Mucosa of gallbladder (tissue), 1 donor: ENCODE results near the gene BCL6. TPM values are rescaled to one million over a fixed set of nuclear protein-coding genes. Genes with fewer than 3 reads are reported as not detected.
"Not testable (repeated sequence)": the region's sequence is repeated elsewhere in the genome, so short reads cannot be mapped to it uniquely, and the experiment has no call there.

Experiments used
- DNase-seq: peaks from one replicate; pipeline ENCODE4 v3.0.0-alpha.2; 2020; ENCODE audit warnings: low spot score
- total RNA-seq: library from RNA; stranded (reverse); gene quantifications from one replicate; pipeline ENCODE4 v1.2.1, GENCODE V29; 2021
- donor health status: DM: no; HTN: no; CAD: no.

Gene BCL6
- total RNA-seq, 1 donor from 2014 or later = 79.4 TPM

DNA sequence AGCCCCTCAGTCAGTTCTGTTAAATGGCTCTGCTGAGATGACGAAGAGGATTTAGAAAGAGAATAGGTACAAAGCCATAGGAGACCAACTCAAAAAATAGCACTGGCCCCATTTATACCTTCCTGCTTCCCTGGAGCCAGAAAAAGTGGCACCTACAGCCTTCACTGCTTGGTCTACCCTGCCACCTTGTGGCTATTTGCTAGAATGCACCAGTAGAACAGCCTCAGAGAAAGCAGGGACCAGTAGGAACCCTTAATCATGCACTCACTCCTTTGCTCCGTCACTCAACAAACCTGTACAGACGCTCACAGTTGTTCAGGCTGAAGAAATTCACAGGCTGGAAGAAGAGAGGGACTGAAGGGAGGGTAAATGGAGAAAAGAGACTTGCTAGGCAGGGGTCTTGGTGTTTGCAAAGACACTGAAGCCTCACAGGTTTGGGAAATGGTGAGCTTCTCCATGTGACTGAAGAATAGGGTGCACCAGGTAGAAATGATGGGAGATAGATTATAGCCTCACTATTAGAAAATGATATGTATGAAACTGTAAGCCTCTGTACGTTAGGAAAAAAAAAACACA lies 30.8 kb downstream of the BCL6 start:
- DNase-seq = peak; percentile 85

DNA sequence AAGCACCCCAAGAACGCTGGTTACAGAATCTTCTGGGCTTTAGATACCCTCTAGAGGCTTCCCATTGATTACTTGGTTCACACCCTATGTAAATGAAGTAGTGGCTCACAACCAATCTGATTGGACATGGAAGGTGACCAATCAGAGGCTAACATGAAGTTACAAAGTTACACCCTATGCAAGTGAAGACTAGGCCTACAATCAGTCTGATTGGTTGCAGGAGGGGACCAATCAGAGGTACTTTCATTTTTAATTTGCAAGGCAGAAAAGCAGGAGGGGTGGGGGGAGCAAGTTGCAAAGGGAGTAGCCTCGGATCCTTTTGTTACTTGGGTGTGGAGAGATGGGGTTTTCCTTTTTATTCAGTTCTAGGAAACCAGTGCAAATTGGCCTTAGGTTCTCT lies 31.8 kb downstream of the BCL6 start:
- DNase-seq = no peak

DNA sequence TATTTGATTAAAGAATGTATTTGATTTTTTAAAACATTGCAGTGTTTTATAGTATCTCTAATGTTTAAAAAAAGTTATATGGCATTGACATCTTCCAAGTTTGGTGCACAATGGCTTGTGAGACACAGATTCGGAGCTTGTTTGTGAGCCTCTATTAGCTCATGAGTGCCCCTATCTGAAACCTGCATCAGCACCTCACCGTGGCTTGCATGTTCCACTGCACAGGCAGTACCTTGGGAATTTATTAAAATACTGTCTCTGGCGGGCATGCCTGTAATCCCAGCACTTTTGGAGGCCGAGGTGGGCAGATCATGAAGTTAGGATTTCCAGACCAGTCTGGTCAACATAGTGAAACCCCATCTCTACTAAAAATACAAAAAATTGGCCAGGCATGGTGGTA lies 36.1 kb downstream of the BCL6 start:
- DNase-seq = no peak

DNA sequence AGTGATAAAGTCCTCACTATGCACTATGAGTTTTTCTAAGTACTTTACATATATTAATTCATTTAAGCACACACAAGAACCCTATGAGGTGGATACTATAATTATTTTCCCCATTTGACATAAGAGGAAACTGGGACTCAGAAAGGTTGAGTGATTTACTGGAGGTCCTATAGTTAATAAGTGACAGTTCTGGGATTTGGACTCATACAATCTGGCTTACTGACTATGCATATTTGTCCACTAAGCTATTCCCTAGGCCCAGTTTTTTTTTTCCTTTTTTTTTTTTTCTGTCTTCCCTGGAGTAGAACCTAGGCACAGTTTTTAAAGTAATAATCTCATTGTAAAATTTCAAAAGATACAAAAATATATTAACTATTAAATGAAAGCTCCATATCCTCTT lies 36.6 kb downstream of the BCL6 start:
- DNase-seq = no peak

DNA sequence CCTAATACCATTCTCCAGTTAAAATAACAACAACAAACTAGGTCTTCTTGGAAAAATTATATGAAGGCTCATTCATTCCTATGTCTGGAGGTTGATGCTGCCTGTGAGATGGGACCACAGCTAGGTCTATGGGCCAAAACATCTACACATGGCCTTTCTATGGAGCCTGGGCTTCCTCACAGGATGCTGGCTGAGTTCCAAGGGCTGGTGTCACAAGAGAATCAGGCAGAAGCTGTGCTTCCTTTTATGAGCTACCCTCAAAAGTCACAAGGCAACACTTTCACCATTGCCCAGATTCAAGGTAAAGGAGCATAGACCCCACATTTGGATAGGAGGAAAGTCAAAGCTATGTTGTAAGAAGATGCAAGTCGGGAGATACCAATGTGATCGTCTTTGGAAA lies 38.3 kb downstream of the BCL6 start:
- DNase-seq = no peak

DNA sequence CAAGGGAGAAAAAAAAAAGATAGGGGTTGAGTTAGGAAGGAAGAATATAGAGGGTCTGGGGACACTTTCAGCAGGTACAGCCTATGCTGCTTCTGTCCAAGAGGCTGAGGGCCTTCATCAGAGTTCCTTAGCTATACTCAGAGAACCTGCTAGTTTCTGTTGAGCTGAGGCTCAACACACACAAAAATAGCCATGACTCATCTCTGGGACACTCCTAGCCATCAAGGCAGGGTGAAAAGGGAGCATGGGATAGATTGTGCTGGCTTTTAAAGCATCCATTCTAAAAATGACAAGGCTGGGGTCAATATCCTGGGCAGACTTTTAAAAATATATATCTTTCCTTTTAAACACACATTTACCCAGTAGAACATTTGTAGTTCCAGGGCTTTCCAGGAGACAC lies 40.1 kb downstream of the BCL6 start:
- DNase-seq = no peak

DNA sequence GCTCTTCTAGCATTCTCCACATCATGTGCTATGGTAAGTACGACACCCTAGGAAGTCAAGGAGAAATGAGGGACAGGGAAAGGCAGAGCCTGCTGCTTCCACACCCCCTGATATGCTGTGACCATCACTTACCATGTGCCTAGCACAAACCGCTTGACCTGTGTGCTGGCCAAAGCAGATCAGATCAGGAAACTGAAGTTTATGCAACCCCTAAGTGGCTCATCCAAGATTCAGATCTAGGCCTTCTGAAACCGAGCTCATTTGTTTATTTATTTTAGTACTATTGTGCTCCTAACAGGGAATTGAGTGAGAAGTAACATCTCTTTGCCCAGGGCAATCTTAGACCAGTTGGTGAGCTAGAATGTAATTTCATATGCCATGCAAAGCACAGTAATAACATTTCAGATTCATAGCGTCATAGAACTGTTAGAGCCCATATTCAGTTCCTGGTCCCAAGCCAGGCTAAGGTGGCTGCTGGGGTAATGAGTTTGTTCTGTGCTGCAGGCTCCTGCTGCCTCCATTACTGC lies 42.7 kb downstream of the BCL6 start, which contains the start of gene RTP2:
RTP2 (minus strand) TSS at position 51 of the 527 bp plus-strand sequence. CDS start 429 bp downstream, outside the sequence.
- DNase-seq = no peak

DNA sequence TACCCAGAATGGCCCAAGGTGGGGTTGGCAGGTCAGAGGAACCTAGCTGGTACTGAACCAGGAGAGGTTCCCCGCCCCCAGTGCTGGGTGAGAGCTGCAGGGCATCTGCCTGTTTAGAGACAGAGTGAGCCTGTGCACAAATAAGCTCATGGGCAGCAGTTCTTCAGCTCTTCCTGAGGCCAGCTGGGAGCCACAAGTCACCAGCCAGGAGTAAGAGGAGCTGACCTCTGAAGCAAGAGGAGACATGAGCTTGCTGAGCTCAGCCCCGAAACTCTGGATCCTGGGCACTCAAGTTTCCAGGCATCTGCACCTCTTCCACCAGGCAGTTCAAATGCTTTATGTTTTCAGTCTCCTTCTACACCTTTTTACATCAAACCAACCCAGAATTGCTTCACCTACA lies 45.0 kb downstream of the BCL6 start:
- no peak for DNase-seq

DNA sequence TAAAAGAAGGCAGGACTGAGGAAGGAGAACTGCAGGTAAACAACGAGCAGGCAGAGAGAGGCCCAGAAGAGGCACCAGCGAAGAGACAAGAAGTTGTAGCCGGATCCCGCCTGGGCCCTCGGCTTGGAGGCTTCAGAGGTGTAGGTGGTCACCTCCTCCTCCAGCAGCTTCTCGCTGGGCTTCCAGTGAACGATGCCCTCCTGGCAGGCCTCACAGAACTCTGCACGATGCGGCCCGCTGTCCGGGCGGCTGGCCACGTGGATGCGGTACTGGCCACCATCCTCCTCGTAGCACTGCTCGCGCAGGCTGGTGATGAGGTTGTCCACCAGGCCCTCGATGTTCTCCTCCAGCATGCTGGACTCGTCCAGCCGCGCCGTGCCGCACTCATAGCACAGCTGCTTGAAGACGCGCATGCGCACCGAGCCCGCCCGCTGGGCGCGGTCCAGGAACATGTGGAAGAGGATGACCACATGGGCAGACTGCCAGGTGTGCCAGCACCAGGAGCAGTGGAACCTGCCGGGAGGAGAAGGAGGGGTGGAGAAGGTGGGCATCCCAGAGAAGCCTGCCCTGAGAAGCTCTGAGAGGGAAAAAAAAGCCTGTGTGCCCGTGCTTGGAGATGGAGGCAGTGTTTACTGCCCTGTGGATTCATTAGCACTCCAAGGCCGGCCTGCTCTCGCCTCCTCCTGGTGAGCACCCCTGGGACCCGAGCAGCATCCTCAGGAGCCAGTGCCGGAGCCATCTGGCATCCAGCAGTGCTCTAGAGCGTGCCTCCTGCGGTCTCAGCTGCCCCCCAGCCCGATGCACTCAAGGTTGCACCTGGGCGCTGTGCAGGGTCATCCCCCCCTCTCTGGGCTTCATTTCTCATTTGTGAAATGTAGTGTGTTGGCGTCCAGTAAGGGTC lies 46.5 kb downstream of the BCL6 start:
- no peak for DNase-seq

DNA sequence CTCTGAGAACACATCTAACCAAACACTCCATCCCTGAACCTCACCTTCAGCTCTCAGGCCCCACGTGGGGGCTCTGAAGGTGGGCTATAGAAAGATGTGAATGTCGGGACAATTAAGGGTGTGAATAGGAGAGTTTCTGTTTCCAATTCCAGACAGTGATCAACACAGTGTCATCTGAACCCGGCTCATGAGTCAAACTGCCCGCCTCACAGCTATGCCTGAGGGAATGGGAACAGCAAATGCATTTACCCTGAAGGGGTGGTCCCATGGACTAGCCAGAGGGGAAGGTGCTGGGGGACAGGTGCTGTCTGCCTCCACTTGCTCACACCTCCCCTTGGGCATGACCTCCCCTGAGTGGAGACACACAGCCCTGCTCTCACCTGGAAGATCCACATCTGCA lies 49.2 kb downstream of the BCL6 start:
- DNase-seq = no peak

DNA sequence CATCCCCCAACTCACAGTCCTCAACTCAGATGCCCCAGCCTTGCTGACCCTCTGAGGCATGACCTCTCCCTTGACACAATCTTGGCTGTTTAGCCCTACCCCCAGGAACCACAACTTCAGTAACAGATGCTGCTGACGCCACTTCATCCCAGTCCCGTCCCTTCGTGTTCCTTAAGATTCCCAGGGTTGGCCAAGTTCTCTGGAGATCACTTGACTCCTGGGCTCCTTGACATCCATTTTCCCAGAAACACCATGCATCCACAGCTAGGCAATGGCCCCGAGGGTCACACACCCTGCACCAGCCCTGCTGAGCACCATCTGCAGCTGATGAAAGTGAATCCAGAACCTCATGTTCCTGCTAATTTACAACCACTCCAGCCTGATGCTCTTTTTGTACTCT lies 49.8 kb downstream of the BCL6 start:
- no peak for DNase-seq

DNA sequence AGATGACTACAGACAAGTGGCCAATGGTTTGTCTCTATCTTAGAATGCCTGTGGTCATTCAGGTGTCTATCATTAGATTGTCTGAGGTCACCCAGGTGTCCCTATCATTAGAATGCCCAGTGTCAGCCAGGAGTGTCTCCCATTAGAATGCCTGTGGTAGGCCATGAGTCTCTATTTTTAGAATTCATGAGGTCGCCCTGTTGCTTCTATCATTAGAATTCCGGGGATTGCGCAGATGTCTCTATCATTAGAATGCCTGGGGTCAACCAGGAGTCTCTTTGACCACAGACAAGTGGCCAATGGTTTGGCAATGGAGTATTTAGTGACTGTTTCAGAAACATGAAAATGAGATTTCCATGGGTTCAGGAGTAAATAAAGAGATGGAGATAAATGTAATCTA lies 50.5 kb downstream of the BCL6 start:
- no peak for DNase-seq

DNA sequence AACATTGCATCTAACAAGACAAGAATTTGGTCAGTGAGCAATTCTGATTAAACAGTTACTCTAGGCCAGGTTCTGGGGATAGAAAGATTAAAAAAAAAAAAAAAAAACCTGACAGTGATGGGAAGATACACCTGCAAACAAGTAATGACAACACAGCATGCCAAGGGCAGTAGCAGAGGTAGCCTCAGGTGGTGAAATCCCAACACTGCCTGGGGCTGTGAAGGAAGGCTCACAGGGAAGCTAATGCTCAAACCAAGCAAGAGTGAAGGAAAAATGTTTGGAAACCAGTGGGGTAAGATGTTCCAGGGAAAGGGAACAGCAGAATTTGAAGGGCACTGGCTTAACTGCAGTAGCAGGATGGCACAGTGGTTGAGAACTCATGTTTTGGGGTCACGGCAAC lies 51.8 kb downstream of the BCL6 start:
- DNase-seq = no peak

DNA sequence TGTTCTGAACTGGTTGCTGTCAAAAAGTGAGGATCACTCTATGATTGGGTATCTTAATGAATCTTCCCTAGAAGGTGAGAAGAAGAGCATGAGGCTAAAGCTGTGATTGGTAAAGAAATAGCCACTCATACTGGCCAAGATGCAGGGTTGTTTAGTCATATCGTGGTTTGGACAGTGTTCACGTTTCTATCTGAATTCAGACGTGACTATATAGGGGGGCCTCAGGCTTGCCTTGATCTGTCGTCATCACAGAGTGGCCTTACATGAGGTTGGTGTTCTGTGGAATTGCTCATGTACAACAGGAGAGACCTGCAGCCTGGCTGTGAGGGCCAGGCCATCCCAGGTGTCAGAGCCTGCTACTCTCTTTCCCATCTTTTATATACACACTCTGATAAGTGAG lies 55.3 kb downstream of the BCL6 start:
- no peak for DNase-seq

DNA sequence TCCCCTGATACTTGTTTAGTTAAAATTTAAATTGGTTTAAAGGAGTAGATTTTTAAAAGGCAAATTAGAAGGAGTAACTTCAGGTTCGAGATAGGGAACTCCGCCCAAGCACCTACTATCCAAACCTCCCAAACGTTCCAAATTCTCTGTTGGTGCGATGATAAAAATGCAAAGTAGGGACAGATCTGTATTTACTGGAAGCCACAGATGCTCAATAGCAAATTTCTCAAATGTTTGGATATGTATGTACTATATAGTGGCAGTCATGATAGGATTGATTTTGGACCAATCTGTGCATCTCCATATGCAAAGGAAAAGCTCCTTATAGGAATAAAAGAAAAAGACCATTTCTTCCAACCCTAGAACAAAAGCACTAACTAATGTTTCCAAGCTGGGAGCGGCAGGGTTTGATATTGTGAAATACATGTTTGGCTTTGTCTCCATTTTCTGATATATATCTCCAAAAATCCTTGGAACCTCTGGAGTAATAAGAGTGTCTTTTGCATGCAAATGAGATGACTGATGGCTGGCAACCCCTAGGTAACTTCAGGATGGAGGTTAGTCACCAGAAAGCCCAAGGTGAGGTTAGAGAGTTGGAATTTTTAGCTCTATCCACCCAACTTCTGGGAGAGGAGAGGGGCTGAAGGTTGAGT lies 58.5 kb downstream of the BCL6 start:
- DNase-seq = no peak

DNA sequence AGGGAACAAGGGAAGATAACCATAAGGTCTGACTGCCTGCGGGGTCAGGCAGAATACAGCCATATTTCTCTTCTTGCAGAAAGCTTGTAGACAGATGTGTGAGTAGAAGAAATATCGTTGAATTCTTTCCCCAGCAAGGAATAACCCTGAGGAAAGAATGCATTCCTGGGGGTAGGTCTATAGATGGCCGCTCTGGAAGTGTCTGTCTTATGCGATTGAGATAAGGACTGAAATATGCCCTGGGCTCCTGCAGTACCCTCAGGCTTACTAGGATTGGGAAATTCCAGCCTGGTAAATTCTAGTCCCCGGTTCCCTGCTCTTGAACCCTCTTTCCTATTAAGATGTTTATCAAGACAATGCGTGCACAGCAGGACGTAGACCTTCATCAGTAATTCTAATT lies 59.3 kb downstream of the BCL6 start:
- no peak for DNase-seq

DNA sequence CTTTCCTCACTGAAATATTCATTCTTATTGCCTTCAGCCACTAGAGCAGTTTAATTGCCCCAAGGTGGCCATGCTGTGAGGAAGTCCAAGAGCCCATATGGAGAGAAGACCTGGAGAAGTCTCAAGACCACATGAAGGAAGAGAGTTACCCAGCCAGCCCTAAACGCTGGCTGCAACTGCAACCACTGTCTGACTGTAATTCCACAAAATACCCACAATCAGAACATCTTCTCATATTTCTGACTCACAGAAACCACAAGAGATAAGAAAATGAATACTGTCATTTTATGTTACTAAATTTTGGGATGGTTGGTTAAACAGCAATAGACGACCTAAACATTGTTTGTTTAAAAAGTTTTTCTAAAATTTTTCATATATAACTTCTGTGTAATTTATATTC lies 60.4 kb downstream of the BCL6 start:
- DNase-seq = no peak

DNA sequence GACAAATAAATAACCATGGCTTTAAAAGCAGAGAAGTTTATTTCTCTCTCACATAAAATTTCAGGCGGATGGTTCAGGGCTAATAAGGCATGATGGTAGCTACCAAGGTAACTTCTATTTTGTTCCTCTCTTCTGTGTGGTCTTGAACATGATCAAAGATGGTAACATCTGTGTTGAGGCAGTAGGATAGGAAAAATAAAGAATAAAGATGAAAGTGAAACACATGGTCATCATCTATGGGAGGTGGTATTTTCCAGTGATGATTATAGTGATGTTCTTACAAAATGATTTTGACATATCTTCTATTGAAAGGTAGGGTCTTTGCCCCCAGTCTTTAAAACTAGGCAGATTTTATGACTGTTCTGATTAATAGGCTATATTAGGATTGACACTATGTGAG lies 60.8 kb downstream of the BCL6 start:
- no peak for DNase-seq

DNA sequence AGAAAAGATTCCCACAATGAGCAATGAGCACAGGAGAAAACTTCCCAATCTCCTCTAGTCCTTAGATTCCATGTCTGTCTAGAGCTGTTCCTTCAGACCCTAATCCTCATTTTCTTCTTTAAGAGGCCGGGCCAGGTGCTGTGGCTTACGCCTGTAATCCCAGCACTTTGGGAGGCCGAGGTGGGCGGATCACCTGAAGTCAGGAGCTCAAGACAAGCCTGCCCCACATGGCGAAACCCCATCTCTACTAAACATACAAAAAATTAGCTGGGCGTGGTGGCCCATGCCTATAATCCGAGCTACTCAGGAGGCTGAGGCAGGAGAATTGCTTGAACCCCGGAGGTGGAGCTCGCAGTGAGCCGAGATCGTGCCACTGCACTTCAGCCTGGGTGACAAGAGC lies 63.5 kb downstream of the BCL6 start:
- DNase-seq = not testable (repeated sequence)

DNA sequence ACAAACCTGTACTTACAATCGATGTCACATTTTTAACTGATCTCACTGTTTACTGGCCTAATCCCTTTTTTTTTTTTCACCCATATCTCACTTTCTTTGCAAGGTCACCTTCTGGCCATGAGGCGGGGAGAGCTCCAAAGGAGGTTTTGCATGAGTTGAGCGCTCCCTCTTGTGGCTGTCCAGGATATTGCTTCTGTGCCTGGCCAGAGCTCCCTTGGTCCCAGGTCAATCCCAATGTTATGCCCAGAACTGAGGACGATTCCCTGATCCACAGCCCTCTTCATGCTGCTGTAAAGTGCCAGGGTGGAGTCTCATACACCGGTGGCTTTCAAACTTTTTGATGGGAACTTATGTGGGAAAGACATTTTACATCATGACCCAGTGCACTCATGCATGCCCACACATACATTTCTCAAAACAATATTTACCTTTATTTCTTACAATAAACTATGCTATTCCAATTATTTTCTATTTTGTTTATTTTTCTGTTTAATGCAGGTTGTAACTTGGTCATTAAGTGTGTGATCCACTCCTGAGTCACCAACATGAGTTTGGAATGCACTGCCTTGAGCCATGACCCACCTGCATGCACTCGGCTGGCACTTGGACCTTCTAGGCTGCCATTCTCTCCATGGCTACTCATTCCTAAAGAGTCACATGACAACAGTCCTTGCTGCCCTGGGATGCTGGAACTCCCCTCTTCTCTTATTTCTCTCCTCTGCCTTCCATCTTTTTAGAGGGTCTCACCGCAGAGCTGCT lies 65.5 kb downstream of the BCL6 start:
- peak; percentile 73 for DNase-seq

DNA sequence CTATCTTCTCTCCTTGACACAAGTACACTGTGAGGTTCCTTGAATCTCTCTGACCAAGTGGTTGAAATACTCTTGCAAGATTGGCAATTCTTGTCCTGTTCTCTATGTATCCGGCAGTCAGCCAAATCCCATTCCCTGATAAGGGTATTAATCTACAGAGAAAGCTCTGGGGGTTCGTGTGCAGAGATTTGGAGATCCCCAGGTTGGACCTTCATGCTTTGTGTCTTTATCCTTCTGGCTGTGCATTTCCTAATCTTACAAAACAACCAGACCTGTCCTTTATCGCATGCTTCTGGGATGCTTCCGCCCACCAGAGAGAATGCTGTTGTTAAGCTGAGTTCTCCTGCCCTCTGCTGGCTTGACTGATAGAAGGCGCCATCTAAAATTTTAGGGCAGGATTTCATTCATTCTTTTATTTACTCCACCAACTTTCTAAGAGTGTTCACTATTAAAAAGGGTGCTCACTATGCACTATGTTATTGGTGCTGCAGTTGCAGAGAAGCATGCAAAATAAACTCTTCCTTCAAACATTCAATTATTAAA lies 66.5 kb downstream of the BCL6 start:
- peak; percentile 41 for DNase-seq

DNA sequence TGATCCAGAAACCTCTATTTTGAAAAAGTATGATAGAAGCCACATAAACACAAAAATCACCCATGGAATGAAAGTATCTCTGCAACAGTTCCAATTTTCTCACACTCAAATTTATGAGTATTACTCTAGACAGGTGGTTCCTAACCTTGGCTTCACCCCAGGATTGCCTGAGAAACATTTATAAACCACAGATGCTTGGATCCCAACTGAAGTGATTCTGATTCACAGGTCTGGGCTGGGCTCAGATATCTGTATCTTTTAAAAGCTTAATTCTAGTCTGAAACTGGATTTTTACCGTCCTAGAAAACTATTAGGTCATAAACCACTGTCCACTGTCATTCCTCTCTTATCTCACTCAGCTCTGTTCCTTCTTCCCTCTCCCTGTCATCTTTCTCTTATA lies 67.7 kb downstream of the BCL6 start:
- DNase-seq = no peak
